GM12874 (cell line): ENCODE measurements around the gene MACROD2.

Experiments used
- TF ChIP-seq, protein P1 (sequence below): IDR thresholded peaks from 2 replicates; pipeline ENCODE4 v1.5.1; 2011; ENCODE audit warnings: low read depth, mild to moderate bottlenecking, control low read depth, low read length, moderate library complexity; ENCODE audit not compliant: insufficient read depth

Gene MACROD2

DNA sequence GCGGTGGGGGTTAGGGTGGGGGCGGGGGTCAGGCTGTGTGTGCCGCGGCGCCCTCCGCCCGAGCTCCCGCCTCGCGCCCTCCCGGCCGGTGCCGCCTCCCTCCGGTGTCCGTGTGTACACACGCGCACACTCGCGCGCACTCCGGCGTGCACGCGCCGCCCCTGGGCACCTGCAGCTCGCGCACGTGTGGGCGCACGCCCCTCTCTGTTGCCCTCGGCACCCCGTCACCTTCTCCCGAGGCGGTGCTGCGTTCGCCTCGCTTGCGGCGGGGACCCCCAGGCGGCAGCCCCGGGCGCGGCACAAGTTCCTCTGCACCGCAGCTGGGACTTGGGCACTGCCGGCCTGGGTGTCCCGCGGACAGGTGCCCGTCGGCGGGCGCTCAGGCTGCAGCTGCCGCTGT is 525 bp downstream of the MACROD2 start:
- TF ChIP-seq, protein P1, sequence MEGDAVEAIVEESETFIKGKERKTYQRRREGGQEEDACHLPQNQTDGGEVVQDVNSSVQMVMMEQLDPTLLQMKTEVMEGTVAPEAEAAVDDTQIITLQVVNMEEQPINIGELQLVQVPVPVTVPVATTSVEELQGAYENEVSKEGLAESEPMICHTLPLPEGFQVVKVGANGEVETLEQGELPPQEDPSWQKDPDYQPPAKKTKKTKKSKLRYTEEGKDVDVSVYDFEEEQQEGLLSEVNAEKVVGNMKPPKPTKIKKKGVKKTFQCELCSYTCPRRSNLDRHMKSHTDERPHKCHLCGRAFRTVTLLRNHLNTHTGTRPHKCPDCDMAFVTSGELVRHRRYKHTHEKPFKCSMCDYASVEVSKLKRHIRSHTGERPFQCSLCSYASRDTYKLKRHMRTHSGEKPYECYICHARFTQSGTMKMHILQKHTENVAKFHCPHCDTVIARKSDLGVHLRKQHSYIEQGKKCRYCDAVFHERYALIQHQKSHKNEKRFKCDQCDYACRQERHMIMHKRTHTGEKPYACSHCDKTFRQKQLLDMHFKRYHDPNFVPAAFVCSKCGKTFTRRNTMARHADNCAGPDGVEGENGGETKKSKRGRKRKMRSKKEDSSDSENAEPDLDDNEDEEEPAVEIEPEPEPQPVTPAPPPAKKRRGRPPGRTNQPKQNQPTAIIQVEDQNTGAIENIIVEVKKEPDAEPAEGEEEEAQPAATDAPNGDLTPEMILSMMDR = no peak

DNA sequence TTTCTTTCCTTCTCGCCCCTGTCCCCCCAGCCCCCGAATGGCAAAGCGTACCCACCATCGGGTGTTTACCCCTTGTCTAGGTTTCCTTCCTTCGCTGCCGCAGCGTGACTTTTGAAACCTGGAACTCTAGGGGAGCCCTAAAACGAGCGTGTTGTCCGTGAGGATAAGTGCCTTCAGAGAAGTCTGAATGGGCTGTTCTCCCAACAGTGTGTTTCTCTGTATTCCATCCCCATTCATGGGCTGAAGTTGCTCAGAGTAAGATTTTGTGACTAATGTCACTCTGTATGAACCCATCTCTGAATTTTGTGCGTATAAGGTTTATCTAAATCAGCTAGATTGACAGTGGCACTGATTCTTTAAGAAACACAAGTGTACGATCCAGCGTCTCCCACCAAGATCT is 949 bp downstream of the MACROD2 start:
- TF ChIP-seq, protein P1 = no peak

DNA sequence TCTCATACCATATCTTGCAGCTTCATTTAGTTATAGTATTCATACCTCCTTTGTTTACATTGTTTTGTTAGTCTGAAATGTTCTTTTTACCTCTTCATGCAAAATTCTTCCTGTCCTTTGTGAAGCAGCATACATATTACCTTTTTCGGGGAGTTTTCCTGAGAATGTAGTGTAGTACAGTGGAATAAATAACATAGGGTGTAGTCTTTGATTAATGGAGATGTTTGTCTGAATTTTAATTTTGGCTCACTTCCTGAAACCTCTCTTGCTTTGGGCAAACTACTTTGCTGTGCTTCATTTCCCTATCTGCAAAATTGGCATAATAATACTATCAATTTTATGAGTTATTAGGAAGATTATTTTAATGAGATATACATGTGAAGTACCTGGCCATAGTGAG is 5.6 kb downstream of the MACROD2 start:
- TF ChIP-seq, protein P1 = no peak

DNA sequence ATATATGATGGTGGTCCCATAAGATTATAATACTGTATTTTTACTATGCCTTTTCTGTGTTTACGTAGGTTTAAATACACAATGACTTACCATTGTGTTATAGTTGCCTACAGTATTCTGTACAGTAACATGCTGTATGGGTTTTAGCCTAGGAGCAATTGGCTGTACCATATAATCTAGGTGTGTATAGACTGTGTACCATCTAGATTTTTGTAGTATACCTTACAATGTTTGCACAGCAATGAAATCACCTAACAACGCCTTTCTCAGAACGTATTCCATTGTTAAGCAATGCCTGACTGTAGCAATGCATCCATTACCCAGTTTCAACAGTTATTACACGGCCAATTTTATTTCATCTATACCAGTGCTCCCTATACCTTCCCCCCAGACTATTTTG is 10.7 kb downstream of the MACROD2 start:
- TF ChIP-seq, protein P1 = no peak

DNA sequence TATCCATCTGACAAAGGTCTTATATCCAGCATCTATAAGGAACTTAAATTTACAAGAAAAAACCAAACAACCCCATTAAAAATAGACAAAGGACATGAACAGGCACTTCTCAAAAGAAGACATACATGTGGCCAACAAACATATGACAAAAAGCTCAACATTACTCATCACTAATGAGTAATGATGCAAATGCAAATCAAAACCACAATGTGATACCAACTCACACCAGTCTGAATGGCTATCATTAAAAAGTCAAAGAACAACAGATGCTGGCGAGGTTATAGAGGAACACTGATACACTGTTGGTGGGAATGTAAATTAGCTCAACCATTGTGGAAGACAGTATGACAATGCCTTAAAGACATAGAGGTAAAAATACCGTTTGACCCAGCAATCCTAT is 13.9 kb downstream of the MACROD2 start:
- TF ChIP-seq, protein P1 = no peak

DNA sequence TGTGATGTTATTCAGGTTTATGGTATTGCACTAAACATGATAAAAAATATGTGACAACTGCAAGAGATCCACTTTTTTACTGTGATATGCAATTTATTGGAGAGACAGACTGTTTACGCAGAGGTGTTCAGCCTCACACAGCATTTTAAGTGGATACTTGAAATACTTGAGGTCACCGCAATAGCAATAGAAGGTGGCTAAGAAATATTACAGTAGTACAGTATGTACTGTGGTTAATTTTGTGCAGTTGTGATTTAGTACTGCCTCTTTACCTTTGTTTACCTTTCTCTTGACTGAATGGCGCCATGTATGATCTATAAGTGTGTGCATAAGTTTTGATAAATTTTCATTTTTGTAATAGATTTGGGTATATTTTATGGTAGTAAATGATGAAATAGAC is 17.4 kb downstream of the MACROD2 start:
- TF ChIP-seq, protein P1 = no peak

DNA sequence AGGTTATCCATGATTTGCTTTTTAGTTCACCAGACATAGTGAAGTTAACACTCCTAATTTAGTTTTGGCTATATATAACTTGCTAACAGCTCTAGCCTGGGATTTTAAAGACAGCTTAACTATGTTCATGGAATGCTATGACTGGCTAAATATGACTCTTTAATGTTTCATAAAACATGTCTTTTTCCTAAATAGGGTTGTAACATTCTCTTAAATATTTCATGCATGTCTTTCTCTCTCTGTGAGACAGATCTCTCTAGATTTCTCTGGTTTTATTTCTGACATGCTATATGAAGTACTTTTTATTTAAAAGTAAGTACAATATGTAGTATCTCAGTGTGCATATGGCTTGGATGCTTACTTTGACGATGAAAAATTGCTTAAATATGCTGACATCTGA is 35.7 kb downstream of the MACROD2 start:
- TF ChIP-seq, protein P1 = no peak

DNA sequence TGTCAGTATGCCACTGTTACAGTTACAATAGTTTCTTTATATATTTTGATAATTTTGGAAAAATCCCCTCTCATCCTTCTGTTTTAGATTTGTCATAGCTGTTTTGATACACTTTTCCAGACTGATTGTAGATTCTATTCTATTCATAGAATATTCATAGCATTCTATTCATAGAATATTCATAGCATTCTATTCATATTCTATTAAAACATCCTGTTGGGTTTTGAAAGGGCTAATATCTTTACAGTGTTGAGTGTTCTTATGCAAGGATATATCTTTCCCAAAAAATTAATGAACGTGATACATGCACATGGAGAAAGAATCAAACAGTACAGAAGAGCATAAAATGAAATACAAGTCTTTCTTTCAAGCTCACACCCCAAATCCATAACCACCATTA is 38.0 kb downstream of the MACROD2 start:
- TF ChIP-seq, protein P1 = no peak
